H1 (cell line): Measurements from ENCODE around the gene THOC7. TPM values are rescaled to one million over a fixed set of nuclear protein-coding genes. Genes with fewer than 3 reads are reported as not detected.
A peak's percentile ranks its signal among the peaks of the same experiment; 100 is the strongest.

Source experiments
- CTCF ChIA-PET: fragments of 300-600 bp; sonication (Branson Sonifier 250); formaldehyde crosslinking; loops from one replicate; lab custom pipeline; 2021; ENCODE audit not compliant: partially characterized antibody; lab: Charles Lee
- POLR2A ChIA-PET: fragments of 300-600 bp; sonication (Branson Sonifier 250); formaldehyde crosslinking; loops from one replicate; lab custom pipeline; 2021; ENCODE audit warnings: inconsistent platforms; ENCODE audit not compliant: partially characterized antibody; lab: Charles Lee
- DNase-seq, 2 experiments: peaks; one replicate each; pipeline versions ENCODE4 v3.0.0 to v3.0.0-alpha.2; 2010 to 2022; ENCODE audit warnings: low spot score in 2 of 2, low read depth in 1 of 2, mixed read lengths in 1 of 2
- FAIRE-seq: peaks from 2 replicates; lab custom pipeline; 2011; peaks lifted over from hg19 to GRCh38; lab: Jason Lieb, UNC
- H2AFZ ChIP-seq: 2 replicates; pipeline ENCODE4 v1.8.1; 2012; ENCODE audit warnings: low read length, inconsistent platforms
- H2AK5ac ChIP-seq: 2 replicates; pipeline ENCODE4 v1.6.1; 2013; ENCODE audit warnings: low read depth, low read length
- H2BK120ac ChIP-seq: replicated peaks from 2 replicates; pipeline ENCODE3; 2013; ENCODE audit warnings: low read depth, low read length, inconsistent platforms
- H2BK12ac ChIP-seq: 2 replicates; pipeline ENCODE4 v1.6.1; 2013; ENCODE audit warnings: low read depth, low read length
- H2BK15ac ChIP-seq: 2 replicates; pipeline ENCODE4 v1.6.1; 2013; ENCODE audit warnings: low read length
- H2BK20ac ChIP-seq: 2 replicates; pipeline ENCODE4 v1.6.1; 2013; ENCODE audit warnings: low read length
- H2BK5ac ChIP-seq: 2 replicates; pipeline ENCODE4 v1.6.1; 2013; ENCODE audit warnings: low read depth, low read length
- H3K14ac ChIP-seq: 2 replicates; pipeline ENCODE4 v1.6.1; 2013; ENCODE audit warnings: inconsistent platforms; ENCODE audit not compliant: insufficient read length
- H3K18ac ChIP-seq: 2 replicates; pipeline ENCODE4 v1.6.1; 2013; ENCODE audit warnings: low read length; ENCODE audit errors: extremely low read depth
- H3K23ac ChIP-seq: 2 replicates; pipeline ENCODE4 v1.6.1; 2013; ENCODE audit warnings: inconsistent platforms; ENCODE audit not compliant: insufficient read length
- H3K23me2 ChIP-seq: 2 replicates; pipeline ENCODE4 v1.6.1; 2013; ENCODE audit warnings: low read depth, low read length
- H3K27ac ChIP-seq: 2 replicates; pipeline ENCODE4 v1.6.1; 2011; ENCODE audit warnings: low read depth, low read length, inconsistent platforms
- H3K27me3 ChIP-seq, 4 experiments: replicated peaks in 1 of 4; 1 replicate in 1 of 4; 2 replicates in 3 of 4; pipeline versions ENCODE4 v1.6.1 to v1.8.1; 2011 to 2013; ENCODE audit warnings: low read length in 3 of 4, mild to moderate bottlenecking in 3 of 4, inconsistent platforms in 2 of 4, mixed read lengths in 2 of 4, moderate library complexity in 1 of 4; ENCODE audit not compliant: control insufficient read depth in 3 of 4, insufficient read depth in 3 of 4; ENCODE audit errors: extremely low read depth in 1 of 4
- H3K36me3 ChIP-seq, 4 experiments: 2 replicates each; pipeline versions ENCODE4 v1.6.1 to v1.8.1; 2011 to 2013; ENCODE audit warnings: mild to moderate bottlenecking in 4 of 4, low read length in 3 of 4, moderate library complexity in 2 of 4, control low read depth in 1 of 4, inconsistent platforms in 1 of 4; ENCODE audit not compliant: insufficient read depth in 4 of 4, control insufficient read depth in 2 of 4
- H3K4ac ChIP-seq: replicated peaks from 2 replicates; pipeline ENCODE3; 2013; ENCODE audit warnings: low read length, low read depth, mixed read lengths, inconsistent platforms; ENCODE audit not compliant: insufficient read length
- H3K4me1 ChIP-seq, 4 experiments: replicated peaks in 1 of 4; 1 replicate in 1 of 4; 2 replicates in 3 of 4; pipeline versions ENCODE4 v1.6.1 to v1.8.1; 2011 to 2013; ENCODE audit warnings: low read length in 3 of 4, inconsistent platforms in 2 of 4, mixed read lengths in 1 of 4; ENCODE audit not compliant: insufficient read depth in 4 of 4, control insufficient read depth in 3 of 4
- H3K4me2 ChIP-seq, 2 experiments: 2 replicates each; pipeline versions ENCODE4 v1.6.1 to v1.8.1; 2011 to 2013; ENCODE audit warnings: low read depth in 2 of 2, low read length in 2 of 2, control low read depth in 1 of 2, inconsistent platforms in 1 of 2, mild to moderate bottlenecking in 1 of 2; ENCODE audit not compliant: insufficient read depth in 1 of 2
- H3K4me3 ChIP-seq, 4 experiments: fragments of 200-600, 300-600 bp in 1 of 4; sonication (generic), shearing (Covaris generic), sonication (Bioruptor Twin) in 1 of 4; 2 replicates each; pipeline versions ENCODE4 v1.5.1 to v1.8.1; 2011 to 2016; ENCODE audit warnings: low read length in 4 of 4, low read depth in 3 of 4, control low read depth in 2 of 4, inconsistent platforms in 2 of 4, mild to moderate bottlenecking in 2 of 4, mixed read lengths in 1 of 4, moderate library complexity in 1 of 4; ENCODE audit not compliant: insufficient read depth in 2 of 4; ENCODE audit errors: extremely low read depth in 1 of 4
- H3K56ac ChIP-seq: replicated peaks from 2 replicates; pipeline ENCODE3; 2013; ENCODE audit warnings: low read depth, mild to moderate bottlenecking, mixed read lengths, low read length, inconsistent platforms; ENCODE audit not compliant: insufficient read length
- H3K79me1 ChIP-seq: 2 replicates; pipeline ENCODE4 v1.6.1; 2013; ENCODE audit warnings: low read depth, low read length, control low read depth
- H3K79me2 ChIP-seq, 2 experiments: 2 replicates each; pipeline versions ENCODE4 v1.6.1 to v1.8.1; 2012 to 2013; ENCODE audit warnings: low read length in 2 of 2, mild to moderate bottlenecking in 2 of 2, inconsistent platforms in 1 of 2; ENCODE audit not compliant: insufficient read depth in 2 of 2, control insufficient read depth in 1 of 2
- H3K9ac ChIP-seq, 4 experiments: replicated peaks in 1 of 4; 1 replicate in 1 of 4; 2 replicates in 3 of 4; pipeline versions ENCODE4 v1.6.1 to v1.8.1; 2011 to 2013; ENCODE audit warnings: low read depth in 3 of 4, low read length in 3 of 4, control low read depth in 2 of 4, mild to moderate bottlenecking in 2 of 4, moderate library complexity in 2 of 4, inconsistent platforms in 1 of 4; ENCODE audit errors: extremely low read depth in 1 of 4
- H3K9me3 ChIP-seq, 2 experiments: 2 replicates each; pipeline versions ENCODE4 v1.6.1 to v1.8.1; 2012 to 2013; ENCODE audit warnings: mild to moderate bottlenecking in 2 of 2, moderate library complexity in 2 of 2, control low read depth in 1 of 2, inconsistent platforms in 1 of 2, low read depth in 1 of 2, low read length in 1 of 2, mixed read lengths in 1 of 2; ENCODE audit not compliant: insufficient read depth in 2 of 2
- H4K20me1 ChIP-seq, 2 experiments: replicated peaks in 1 of 2; 2 replicates each; pipeline versions ENCODE3 to v1.8.1; 2011 to 2013; ENCODE audit warnings: inconsistent platforms in 2 of 2, low read length in 2 of 2, mild to moderate bottlenecking in 1 of 2; ENCODE audit not compliant: insufficient read depth in 2 of 2, control insufficient read depth in 1 of 2
- H4K5ac ChIP-seq: 2 replicates; pipeline ENCODE4 v1.6.1; 2013; ENCODE audit warnings: low read length, low read depth, mixed read lengths, inconsistent platforms; ENCODE audit not compliant: insufficient read length
- H4K8ac ChIP-seq: 2 replicates; pipeline ENCODE4 v1.8.0; 2013; ENCODE audit warnings: mild to moderate bottlenecking, moderate library complexity, low read length, inconsistent platforms; ENCODE audit not compliant: insufficient read depth; ENCODE audit errors: extremely low read depth
- H4K91ac ChIP-seq: replicated peaks from 2 replicates; pipeline ENCODE3; 2013; ENCODE audit warnings: low read length, mixed read lengths, inconsistent platforms; ENCODE audit not compliant: insufficient read length
- CTCF ChIP-seq, 3 experiments: IDR thresholded peaks; 1 replicate in 2 of 3; 2 replicates in 1 of 3; pipeline versions ENCODE4 v1.5.1 to v1.6.1; 2011; ENCODE audit warnings: low read length in 3 of 3, mild to moderate bottlenecking in 3 of 3, inconsistent platforms in 2 of 3, low read depth in 1 of 3, moderate library complexity in 1 of 3; ENCODE audit not compliant: insufficient read depth in 1 of 3; ENCODE audit errors: control extremely low read depth in 1 of 3
- RAD21 ChIP-seq, 2 experiments: IDR thresholded peaks in 1 of 2; conservative IDR thresholded peaks in 1 of 2; 2 replicates each; pipeline ENCODE4 v1.6.1; 2011; ENCODE audit warnings: low read depth in 2 of 2, low read length in 2 of 2, improper control_type of control experiment in 1 of 2, inconsistent platforms in 1 of 2, mild to moderate bottlenecking in 1 of 2, moderate library complexity in 1 of 2
- WGBS, 2 experiments: shearing (Covaris generic) in 1 of 2; methylation state at CpG; one replicate each; pipeline versions ENCODE4 v1.1.6 to v1.1.7; 2013 to 2015; ENCODE audit warnings: low lambda C conversion rate in 2 of 2, mixed read lengths in 2 of 2, inconsistent platforms in 1 of 2, low coverage in 1 of 2, missing lambda C conversion rate in 1 of 2; ENCODE audit not compliant: insufficient replicate concordance in 2 of 2, insufficient coverage in 1 of 2, insufficient read length in 1 of 2; ENCODE audit errors: extremely low coverage in 1 of 2, missing lambda C conversion rate in 1 of 2; 5-methylcytosine and 5-hydroxymethylcytosine counted together
- polyA plus RNA-seq, 7 experiments: library from polyadenylated mRNA; depleted of rRNA in 3 of 7; stranded (reverse) in 5 of 7; unstranded in 2 of 7; fragments of >200 nt in 5 of 7; fragments of 200-250 nt in 2 of 7; gene quantifications; 1 replicate in 5 of 7; 2 replicates in 1 of 7; 4 replicates in 1 of 7; pipeline versions ENCODE4 v1.2.1 to v1.2.3, GENCODE V29; 2011 to 2013; ENCODE audit warnings: missing spikeins in 2 of 7, mixed read lengths in 2 of 7
- total RNA-seq: library from RNA; stranded (reverse); fragmentation: NEBNext Ultra II Directional; extraction: Animal tissue kit (Norgen Biotek cat#: 25700); gene quantifications from 2 replicates; pipeline ENCODE4 v1.2.1, GENCODE V29; 2021
- TF ChIP-seq, protein P1 (sequence below): IDR thresholded peaks from 2 replicates; pipeline ENCODE4 v1.6.1; 2012; ENCODE audit warnings: inconsistent platforms

Gene THOC7
- total and polyA plus RNA-seq, 2 of the 8 experiments (the other 6 are each of a cell fraction or from before 2014, with no cell fraction given) = 18.7 to 74.0 TPM

GRCh38 chr3:63818282-63819150 is 45.1 kb downstream of the THOC7 start:
- Histone ChIP-seq H3K27ac (no peak overlapping the region), H4K20me1 (no peaks in the 10 kb centered on the region), H3K4ac (no peak overlapping the region), H3K36me3 (no peaks in the 10 kb centered on the region), H3K18ac (no peak overlapping the region), H2BK120ac (no peak overlapping the region), H3K27me3 (no peaks in the 10 kb centered on the region), H3K79me1 (no peaks in the 10 kb centered on the region), H3K4me2 (no peak overlapping the region), H3K79me2 (no peaks in the 10 kb centered on the region), H4K5ac (no peak overlapping the region), H2AFZ (no peak overlapping the region), H2BK12ac (no peak overlapping the region), H3K9me3 (no peaks in the 10 kb centered on the region), H4K91ac (no peak overlapping the region), H2BK15ac (0 out of 2 replicates have a peak overlapping the region, but pooled peaks have one; percentile 31), H3K23me2 (no peaks in the 10 kb centered on the region), H3K14ac (no peak overlapping the region), H3K56ac (no peak overlapping the region), H2BK20ac (no peak overlapping the region), H2AK5ac (no peak overlapping the region), H3K9ac (no peak overlapping the region), H3K23ac (no peak overlapping the region), H4K8ac (no peak overlapping the region), H2BK5ac (no peak overlapping the region), H3K4me1 (peaks cover 0 to 8% (median 3%) of the 10 kb centered on the region in 4 experiments; a peak in 2 of 7 replicates), H3K4me3 (no peak overlapping the region)
- POLR2A ChIA-PET = interaction anchor here (0.7 to 2.1 kb wide), 2 partner anchors 12 to 156 kb away, joined by 4 to 8 read pairs; no protein-coding TSS in a partner anchor
- FAIRE-seq (peak; percentile 99), DNase-seq (peak; percentile 23 to 83)
- TF ChIP-seq CTCF (IDR thresholded peaks at IDR 0.05; ENCODE audit: control extremely low read depth in 1 of 3, insufficient read depth in 1 of 3, low read depth in 1 of 3, low read length in 3 of 3) (peak; percentile 51 to 85 (median 72)), RAD21 (IDR thresholded peaks at IDR 0.05 in 1 of 2, conservative IDR thresholded peaks at IDR 0.05 in 1 of 2; ENCODE audit: low read depth in 2 of 2, low read length in 2 of 2) (peak; percentile 95)
- TF ChIP-seq, protein P1, sequence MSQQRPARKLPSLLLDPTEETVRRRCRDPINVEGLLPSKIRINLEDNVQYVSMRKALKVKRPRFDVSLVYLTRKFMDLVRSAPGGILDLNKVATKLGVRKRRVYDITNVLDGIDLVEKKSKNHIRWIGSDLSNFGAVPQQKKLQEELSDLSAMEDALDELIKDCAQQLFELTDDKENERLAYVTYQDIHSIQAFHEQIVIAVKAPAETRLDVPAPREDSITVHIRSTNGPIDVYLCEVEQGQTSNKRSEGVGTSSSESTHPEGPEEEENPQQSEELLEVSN = no peak
- CTCF ChIA-PET = interaction anchor here (0.7 to 5.0 kb wide), 48 partner anchors 10 to 652 kb away, joined by 3 to 79 read pairs (median 4); no protein-coding TSS in a partner anchor
- 60% methylated on average over 10 of the region's 10 CpGs; no CpG with 5 or more reads in 1 of the 2 experiments for WGBS, 2 experiments
